Astrocyte (in vitro differentiated cells and primary cell): Measurements from ENCODE around the gene OR6C2. TPM values are rescaled to one million over a fixed set of nuclear protein-coding genes. Genes with fewer than 3 reads are reported as not detected.
"Not testable (repeated sequence)": the region's sequence is repeated elsewhere in the genome, so short reads cannot be mapped to it uniquely, and the experiment has no call there.

Source experiments
- DNase-seq: peaks from one replicate; pipeline ENCODE4 v3.0.0-alpha.2; 2010; ENCODE audit warnings: low read depth
- FAIRE-seq: peaks from 2 replicates; lab custom pipeline; 2011; peaks lifted over from hg19 to GRCh38; lab: Jason Lieb, UNC
- H2AFZ ChIP-seq: 2 replicates; pipeline ENCODE4 v1.6.0; 2012; ENCODE audit warnings: low read depth, low read length, inconsistent platforms
- H3K27ac ChIP-seq: 2 replicates; pipeline ENCODE4 v1.5.1; 2011; ENCODE audit warnings: low read depth, low read length, inconsistent platforms
- H3K27me3 ChIP-seq: 2 replicates; pipeline ENCODE4 v1.6.0; 2011; ENCODE audit warnings: low read length, inconsistent platforms; ENCODE audit not compliant: insufficient read depth
- H3K36me3 ChIP-seq: 2 replicates; pipeline ENCODE4 v1.5.1; 2011; ENCODE audit warnings: low read length, inconsistent platforms; ENCODE audit not compliant: insufficient read depth
- H3K4me1 ChIP-seq: 2 replicates; pipeline ENCODE4 v1.5.1; 2011; ENCODE audit warnings: low read length, inconsistent platforms; ENCODE audit not compliant: insufficient read depth
- H3K4me2 ChIP-seq: 2 replicates; pipeline ENCODE4 v1.6.0; 2012; ENCODE audit warnings: low read length, inconsistent platforms
- H3K4me3 ChIP-seq: 2 replicates; pipeline ENCODE4 v1.5.1; 2011; ENCODE audit warnings: low read depth, mild to moderate bottlenecking, low read length, inconsistent platforms; ENCODE audit not compliant: insufficient read depth
- H3K79me2 ChIP-seq: 2 replicates; pipeline ENCODE4 v1.6.0; 2012; ENCODE audit warnings: mild to moderate bottlenecking, low read length, inconsistent platforms; ENCODE audit not compliant: insufficient read depth
- H3K9ac ChIP-seq: 2 replicates; pipeline ENCODE4 v1.6.0; 2012; ENCODE audit warnings: mild to moderate bottlenecking, low read length, inconsistent platforms
- H3K9me3 ChIP-seq: 2 replicates; pipeline ENCODE4 v1.5.1; 2012; ENCODE audit warnings: low read depth, mild to moderate bottlenecking, low read length, inconsistent platforms; ENCODE audit not compliant: insufficient read depth
- H4K20me1 ChIP-seq: 2 replicates; pipeline ENCODE4 v1.6.0; 2012; ENCODE audit warnings: low read length, inconsistent platforms; ENCODE audit not compliant: insufficient read depth
- H3K27ac Mint-ChIP-seq: one replicate; pipeline ENCODE4 v1.8.0; 2021; ENCODE audit warnings: mild to moderate bottlenecking, mixed read lengths; ENCODE audit not compliant: unreplicated experiment
- H3K27me3 Mint-ChIP-seq: one replicate; pipeline ENCODE4 v1.8.0; 2021; ENCODE audit warnings: low read depth, mixed read lengths; ENCODE audit not compliant: unreplicated experiment
- H3K36me3 Mint-ChIP-seq: one replicate; pipeline ENCODE4 v1.8.0; 2021; ENCODE audit warnings: low read depth, mixed read lengths; ENCODE audit not compliant: unreplicated experiment
- H3K4me1 Mint-ChIP-seq: one replicate; pipeline ENCODE4 v1.8.0; 2021; ENCODE audit warnings: low read depth, mixed read lengths; ENCODE audit not compliant: unreplicated experiment
- H3K4me3 Mint-ChIP-seq: one replicate; pipeline ENCODE4 v1.8.0; 2021; ENCODE audit warnings: mild to moderate bottlenecking, moderate library complexity, mixed read lengths; ENCODE audit not compliant: unreplicated experiment
- H3K9me3 Mint-ChIP-seq: one replicate; pipeline ENCODE4 v1.8.0; 2021; ENCODE audit warnings: mild to moderate bottlenecking, mixed read lengths; ENCODE audit not compliant: unreplicated experiment
- CTCF ChIP-seq: IDR thresholded peaks from 2 replicates; pipeline ENCODE4 v1.5.1; 2011; ENCODE audit warnings: low read depth, mild to moderate bottlenecking, inconsistent platforms, low read length, moderate library complexity; ENCODE audit not compliant: insufficient read depth
- EZH2 ChIP-seq: IDR thresholded peaks from 2 replicates; pipeline ENCODE4 v1.6.1; 2012; ENCODE audit warnings: mild to moderate bottlenecking, low read length, inconsistent platforms; ENCODE audit not compliant: insufficient read depth
- total RNA-seq: library from RNA; stranded (reverse); gene quantifications from 2 replicates; pipeline ENCODE4 v1.2.1, GENCODE V29; 2021

OR6C2 gene
- total RNA-seq, 1 donor from 2014 or later: not detected

GRCh38 chr12:55425954-55426353 is 17.9 kb upstream of the OR6C2 start, which contains the start of gene OR6C76:
OR6C76 (plus strand) TSS chr12:55426254; CDS start chr12:55426254, 0 bp downstream.
- Histone ChIP-seq H4K20me1 (no peaks in the 10 kb centered on the region), H3K27me3 (no peaks in the 10 kb centered on the region), H3K9me3 (no peaks in the 10 kb centered on the region), H3K4me2 (no peak within 1 kb of the TSS), H3K4me1 (no peaks in the 10 kb centered on the region), H3K4me3 (no peak within 1 kb of the TSS), H3K79me2 (no peaks in the 10 kb centered on the region), H3K27ac (no peak within 1 kb of the TSS), H2AFZ (no peak within 1 kb of the TSS), H3K36me3 (no peaks in the 10 kb centered on the region), H3K9ac (no peak within 1 kb of the TSS)
- Mint-ChIP-seq H3K9me3 (no peaks in the 10 kb centered on the region), H3K27me3 (no peaks in the 10 kb centered on the region), H3K36me3 (no peaks in the 10 kb centered on the region), H3K4me3 (no peak within 1 kb of the TSS), H3K4me1 (no peaks in the 10 kb centered on the region), H3K27ac (no peak within 1 kb of the TSS)
- TF ChIP-seq EZH2 (no peak), CTCF (no peak)
- no peak for FAIRE-seq
- no peak for DNase-seq

DNA sequence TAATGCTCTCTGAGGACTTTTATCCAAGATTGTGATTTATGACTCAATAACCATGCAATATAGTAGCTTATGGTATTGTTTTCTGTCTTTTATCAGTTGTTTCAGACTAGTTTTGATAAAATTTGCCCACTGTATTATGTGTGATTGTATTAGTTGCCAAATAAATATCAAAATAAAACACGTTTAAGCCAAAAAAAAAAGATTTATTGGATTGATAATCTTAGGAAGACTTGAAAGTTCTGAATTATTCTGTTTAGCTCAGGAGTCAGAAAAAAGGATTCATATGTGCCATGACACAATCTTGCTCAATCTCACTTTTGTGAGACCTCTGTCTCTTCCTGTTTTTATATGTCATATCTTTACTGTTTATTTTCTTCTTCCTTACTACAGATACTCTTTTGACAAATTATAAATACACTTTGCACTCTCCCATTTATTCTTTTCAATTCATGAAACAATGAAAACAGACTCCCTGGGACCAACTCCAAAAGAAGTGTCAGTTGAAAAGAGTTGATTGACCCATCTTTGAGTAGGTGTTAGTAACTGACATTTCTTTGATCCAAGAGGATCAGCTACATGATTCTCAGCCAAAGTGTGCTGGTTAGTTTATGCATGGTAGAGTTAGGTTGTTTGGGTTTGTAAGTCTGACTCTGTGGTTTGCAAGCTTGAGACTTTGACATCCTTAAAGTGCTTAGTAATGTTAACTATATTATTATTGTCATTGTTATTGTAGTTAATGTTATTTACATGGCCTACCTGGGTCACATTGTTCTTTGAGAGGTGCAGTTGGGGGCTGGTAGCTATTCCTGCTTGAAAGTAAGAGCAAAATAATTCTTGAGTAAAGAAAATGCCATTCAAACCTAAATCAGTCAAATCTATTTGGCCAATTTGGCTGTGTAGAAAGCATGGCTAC is 15.3 kb upstream of the OR6C2 start:
- Histone ChIP-seq H3K79me2 (no peaks in the 10 kb centered on the region), H3K4me1 (no peaks in the 10 kb centered on the region), H3K27ac (no peak overlapping the region), H3K4me2 (no peak overlapping the region), H3K27me3 (no peaks in the 10 kb centered on the region), H3K9me3 (no peaks in the 10 kb centered on the region), H3K9ac (no peak overlapping the region), H2AFZ (no peak overlapping the region), H4K20me1 (no peaks in the 10 kb centered on the region), H3K4me3 (no peak overlapping the region), H3K36me3 (no peaks in the 10 kb centered on the region)
- Mint-ChIP-seq H3K27me3 (no peaks in the 10 kb centered on the region), H3K9me3 (no peaks in the 10 kb centered on the region), H3K27ac (no peak overlapping the region), H3K36me3 (no peaks in the 10 kb centered on the region), H3K4me3 (no peak overlapping the region), H3K4me1 (no peaks in the 10 kb centered on the region)
- DNase-seq (no peak), FAIRE-seq (no peak)
- TF ChIP-seq CTCF (no peak), EZH2 (no peak)

GRCh38 chr12:55441233-55441632 is 2.6 kb upstream of the OR6C2 start:
- not testable (repeated sequence) for H3K79me2 ChIP-seq, H3K27ac ChIP-seq, H3K27me3 ChIP-seq, H3K4me1 ChIP-seq, H3K4me3 ChIP-seq, H3K9me3 ChIP-seq, FAIRE-seq, H3K4me2 ChIP-seq, H3K27ac Mint-ChIP-seq, H2AFZ ChIP-seq, H3K36me3 Mint-ChIP-seq, DNase-seq, H3K4me3 Mint-ChIP-seq, H3K4me1 Mint-ChIP-seq, H3K27me3 Mint-ChIP-seq, H4K20me1 ChIP-seq, H3K9me3 Mint-ChIP-seq, H3K36me3 ChIP-seq, H3K9ac ChIP-seq
